AML-193 (cell line): Measurements from ENCODE around the gene NLRP9.

Experiments used
- DNase-seq, 2 experiments: peaks; one replicate each; lab custom pipeline; 2025; lab: John Stamatoyannopoulos, UW

The NLRP9 gene

GRCh38 chr19:55673465-55673864 lies 64.7 kb downstream of the NLRP9 start:
- DNase-seq, result no peak

- DNase-seq, result no peak
These were observed 65.8 kb downstream of the NLRP9 start for GRCh38 chr19:55672418-55672817.

- no peak for DNase-seq
These were observed 67.2 kb downstream of the NLRP9 start for GRCh38 chr19:55671054-55671378.

- no peak for DNase-seq
These were observed 67.7 kb downstream of the NLRP9 start for GRCh38 chr19:55670280-55671053.

GRCh38 chr19:55669418-55670279 lies 68.6 kb downstream of the NLRP9 start:
- no peak for DNase-seq

- no peak for DNase-seq
These were observed 69.4 kb downstream of the NLRP9 start for GRCh38 chr19:55668603-55669348.

- DNase-seq, result no peak
These were observed 70.2 kb downstream of the NLRP9 start for GRCh38 chr19:55667958-55668357.

GRCh38 chr19:55667511-55667910 lies 70.7 kb downstream of the NLRP9 start:
- DNase-seq, result no peak

- DNase-seq, result no peak
These were observed 71.2 kb downstream of the NLRP9 start for GRCh38 chr19:55667006-55667381.

GRCh38 chr19:55666343-55667005 lies 71.7 kb downstream of the NLRP9 start:
- no peak for DNase-seq

- DNase-seq, result no peak
These were observed 74.2 kb downstream of the NLRP9 start for GRCh38 chr19:55663846-55664536.

GRCh38 chr19:55661826-55662225 lies 76.4 kb downstream of the NLRP9 start:
- no peak for DNase-seq

GRCh38 chr19:55660991-55661390 lies 77.2 kb downstream of the NLRP9 start:
- DNase-seq, result no peak

GRCh38 chr19:55660404-55660803 lies 77.8 kb downstream of the NLRP9 start:
- DNase-seq, result no peak

- DNase-seq, result no peak
These were observed 78.4 kb downstream of the NLRP9 start for GRCh38 chr19:55659822-55660221.

- DNase-seq, result no peak
These were observed 79.2 kb downstream of the NLRP9 start for GRCh38 chr19:55658846-55659459.
